Smooth muscle cell (in vitro differentiated cells): ENCODE results near the gene SF3B5. TPM values are rescaled to one million over a fixed set of nuclear protein-coding genes. Genes with fewer than 3 reads are reported as not detected.

Experiments used
- DNase-seq: peaks from one replicate; lab custom pipeline; 2025; ENCODE audit not compliant: unreplicated experiment; lab: John Stamatoyannopoulos, UW
- H2AFZ ChIP-seq: fragments of 200-600 bp; sonication (generic); 2 replicates; pipeline ENCODE4 v1.6.0; 2016; ENCODE audit warnings: antibody characterized with exemption, low read depth, mild to moderate bottlenecking
- H3F3A ChIP-seq: fragments of 200-600 bp; sonication (generic); 2 replicates; pipeline ENCODE4 v1.6.0; 2017; ENCODE audit warnings: antibody characterized with exemption, low read depth
- H3K27ac ChIP-seq: fragments of 200-600 bp; sonication (generic); 2 replicates; pipeline ENCODE4 v1.5.1; 2016; ENCODE audit warnings: low read depth, mild to moderate bottlenecking
- H3K27me3 ChIP-seq: fragments of 200-600 bp; sonication (generic); 2 replicates; pipeline ENCODE4 v1.6.1; 2016; ENCODE audit warnings: low read depth, mild to moderate bottlenecking
- H3K36me3 ChIP-seq: fragments of 200-600 bp; sonication (generic); 2 replicates; pipeline ENCODE4 v1.5.1; 2016; ENCODE audit warnings: low read depth
- H3K4me1 ChIP-seq: fragments of 200-600 bp; sonication (generic); 2 replicates; pipeline ENCODE4 v1.5.1; 2016; ENCODE audit warnings: low read depth
- H3K4me2 ChIP-seq: fragments of 200-600 bp; sonication (generic); 2 replicates; pipeline ENCODE4 v1.6.0; 2016; ENCODE audit warnings: mild to moderate bottlenecking
- H3K4me3 ChIP-seq: fragments of 200-600 bp; sonication (generic); 2 replicates; pipeline ENCODE4 v1.5.1; 2016; ENCODE audit warnings: mild to moderate bottlenecking
- H3K79me2 ChIP-seq: fragments of 200-600 bp; sonication (generic); 2 replicates; pipeline ENCODE4 v1.6.0; 2016; ENCODE audit warnings: low read depth, mild to moderate bottlenecking
- H3K9ac ChIP-seq: fragments of 200-600 bp; sonication (generic); 2 replicates; pipeline ENCODE4 v1.6.0; 2016; ENCODE audit warnings: low read depth
- H3K9me3 ChIP-seq: fragments of 200-600 bp; sonication (generic); replicated peaks from 2 replicates; pipeline ENCODE4 v1.5.1; 2016; ENCODE audit warnings: low read depth
- H4K20me1 ChIP-seq: fragments of 200-600 bp; sonication (generic); 2 replicates; pipeline ENCODE4 v1.6.0; 2016; ENCODE audit warnings: low read depth
- WGBS: methylation state at CpG from one replicate; pipeline ENCODE4 v1.1.7; 2016; ENCODE audit warnings: low lambda C conversion rate; 5-methylcytosine and 5-hydroxymethylcytosine counted together
- polyA plus RNA-seq: library from polyadenylated mRNA; unstranded; fragments of >200 nt; fragmentation: Nextera tagmentation; extraction: Ambion mirVana; gene quantifications from 2 replicates; pipeline ENCODE4 v1.2.1, GENCODE V29; 2016
- total RNA-seq: library from RNA; depleted of rRNA; stranded (reverse); fragments of >200 nt; gene quantifications from 2 replicates; pipeline ENCODE4 v1.2.3, GENCODE V29; 2014
- TF ChIP-seq, protein P1 (sequence below): fragments of 200-600 bp; sonication (generic); IDR thresholded peaks from 2 replicates; pipeline ENCODE4 v1.5.1; 2017; ENCODE audit warnings: borderline replicate concordance, mild to moderate bottlenecking, antibody characterized with exemption; ENCODE audit not compliant: insufficient read depth, poor library complexity, severe bottlenecking

The SF3B5 gene
- total and polyA plus RNA-seq, 2 experiments from 2014 or later: 156 to 189 TPM

- Histone ChIP-seq H3K27ac (no peak overlapping the region), H3K9me3 (no peaks in the 10 kb centered on the region), H3K4me3 (peak overlapping the region; percentile 76), H4K20me1 (no peaks in the 10 kb centered on the region), H3K4me2 (peak overlapping the region; percentile 99), H3K36me3 (no peaks in the 10 kb centered on the region), H3K79me2 (no peaks in the 10 kb centered on the region), H3K27me3 (peaks cover 97% of the 10 kb centered on the region), H3F3A (no peaks in the 10 kb centered on the region), H3K9ac (peak overlapping the region; percentile 35), H2AFZ (peak overlapping the region; percentile 92), H3K4me1 (peaks cover 8% of the 10 kb centered on the region)
- 10% methylated on average over 35 of the region's 57 CpGs for WGBS
- DNase-seq: no peak
- TF ChIP-seq, protein P1, sequence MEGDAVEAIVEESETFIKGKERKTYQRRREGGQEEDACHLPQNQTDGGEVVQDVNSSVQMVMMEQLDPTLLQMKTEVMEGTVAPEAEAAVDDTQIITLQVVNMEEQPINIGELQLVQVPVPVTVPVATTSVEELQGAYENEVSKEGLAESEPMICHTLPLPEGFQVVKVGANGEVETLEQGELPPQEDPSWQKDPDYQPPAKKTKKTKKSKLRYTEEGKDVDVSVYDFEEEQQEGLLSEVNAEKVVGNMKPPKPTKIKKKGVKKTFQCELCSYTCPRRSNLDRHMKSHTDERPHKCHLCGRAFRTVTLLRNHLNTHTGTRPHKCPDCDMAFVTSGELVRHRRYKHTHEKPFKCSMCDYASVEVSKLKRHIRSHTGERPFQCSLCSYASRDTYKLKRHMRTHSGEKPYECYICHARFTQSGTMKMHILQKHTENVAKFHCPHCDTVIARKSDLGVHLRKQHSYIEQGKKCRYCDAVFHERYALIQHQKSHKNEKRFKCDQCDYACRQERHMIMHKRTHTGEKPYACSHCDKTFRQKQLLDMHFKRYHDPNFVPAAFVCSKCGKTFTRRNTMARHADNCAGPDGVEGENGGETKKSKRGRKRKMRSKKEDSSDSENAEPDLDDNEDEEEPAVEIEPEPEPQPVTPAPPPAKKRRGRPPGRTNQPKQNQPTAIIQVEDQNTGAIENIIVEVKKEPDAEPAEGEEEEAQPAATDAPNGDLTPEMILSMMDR: no peak
Measured at GRCh38 chr6:144064402-144065212, 30.8 kb downstream of the SF3B5 start.

- H3K36me3 ChIP-seq: no peaks in the 10 kb centered on the region
- H3K27me3 ChIP-seq: peaks cover 90% of the 10 kb centered on the region
- peak; percentile 16 for DNase-seq
- peak overlapping the region; percentile 92 for H2AFZ ChIP-seq
- WGBS: 2% methylated on average over 55 of the region's 72 CpGs
- peaks cover 8% of the 10 kb centered on the region for H3K4me1 ChIP-seq
- H3K4me3 ChIP-seq: peak overlapping the region; percentile 76
- H3K9me3 ChIP-seq: no peaks in the 10 kb centered on the region
- H3K79me2 ChIP-seq: no peaks in the 10 kb centered on the region
- peak overlapping the region; percentile 48 for H3K9ac ChIP-seq
- no peak overlapping the region for H3K27ac ChIP-seq
- no peaks in the 10 kb centered on the region for H3F3A ChIP-seq
- no peaks in the 10 kb centered on the region for H4K20me1 ChIP-seq
- peak overlapping the region; percentile 99 for H3K4me2 ChIP-seq
- TF ChIP-seq, protein P1: no peak
Measured at GRCh38 chr6:144063744-144064401, 31.5 kb downstream of the SF3B5 start.

DNA sequence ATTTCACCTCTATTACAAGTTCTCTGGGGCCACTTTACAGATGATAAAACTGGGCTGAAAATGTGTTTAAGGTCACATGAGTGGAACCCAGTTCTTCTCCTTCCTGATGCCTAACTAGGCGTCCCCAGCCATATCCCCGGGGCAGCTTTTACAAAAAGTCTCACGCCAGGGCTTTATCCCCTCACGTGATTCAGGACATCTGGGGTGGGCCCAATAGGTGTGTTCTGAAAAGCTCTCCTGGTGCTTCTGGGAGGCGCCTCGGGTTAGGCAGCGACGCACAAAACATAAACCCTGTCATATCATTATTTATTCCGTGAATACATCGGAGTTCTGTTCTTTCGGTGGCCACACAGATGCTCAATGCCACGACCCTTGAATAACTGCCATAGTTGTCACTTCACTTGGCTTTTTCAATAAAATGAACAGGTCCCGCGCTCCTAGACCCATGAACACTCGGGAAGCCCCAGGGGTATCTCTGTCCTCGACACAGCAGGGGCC, 32.1 kb downstream of the SF3B5 start:
- no peak for DNase-seq
- Histone ChIP-seq H4K20me1 (no peaks in the 10 kb centered on the region), H3K9ac (no peak overlapping the region), H3K4me1 (peaks cover 8% of the 10 kb centered on the region), H3K4me3 (peak overlapping the region; percentile 76), H3K36me3 (no peaks in the 10 kb centered on the region), H3K27ac (no peak overlapping the region), H3K79me2 (no peaks in the 10 kb centered on the region), H3K9me3 (no peaks in the 10 kb centered on the region), H2AFZ (peak overlapping the region; percentile 92), H3F3A (no peaks in the 10 kb centered on the region), H3K27me3 (peaks cover 85% of the 10 kb centered on the region), H3K4me2 (peak overlapping the region; percentile 99)
- TF ChIP-seq, protein P1: no peak
- WGBS: 12% methylated on average over 16 of the region's 16 CpGs
